ENCODE data around the gene LRRC15. TPM values are rescaled to one million over a fixed set of nuclear protein-coding genes. Genes with fewer than 3 reads are reported as not detected.

Gene LRRC15
- total and polyA plus RNA-seq, 2 experiments from 2014 or later, result 0.05 to 0.14 TPM

GRCh38 chr3:194350726-194351071 lies 18.8 kb downstream of the LRRC15 start:
- no peak overlapping the region for H3K27ac ChIP-seq (ENCODE audit: low read depth)
- Mint-ChIP-seq H3K4me1 (no peaks in the 10 kb centered on the region; the same call in 2 of the 3 replicates), H3K27me3 (ENCODE audit: insufficient read depth, low read depth, poor library complexity) (peaks cover 4% of the 10 kb centered on the region), H3K4me3 (no peak overlapping the region), H3K9me3 (no peaks in the 10 kb centered on the region), H3K27ac (no peak overlapping the region), H3K36me3 (ENCODE audit: low read depth) (no peaks in the 10 kb centered on the region)
- no peaks in the 10 kb centered on the region for H3F3A ChIP-seq (replicated peaks; ENCODE audit: low read depth)
- ATAC-seq (no peak), DNase-seq (ENCODE audit: low spot score) (no peak)
- no peak overlapping the region for H3K4me2 ChIP-seq
- no peaks in the 10 kb centered on the region for H3K9me2 ChIP-seq (ENCODE audit: insufficient read depth)
- H3K36me3 ChIP-seq (ENCODE audit: insufficient read depth), result no peaks in the 10 kb centered on the region
- H2AFZ ChIP-seq, result no peak overlapping the region; the same call in none of the 2 replicates
- no peak overlapping the region for H3K4me3 ChIP-seq
- no peaks in the 10 kb centered on the region for H3K79me2 ChIP-seq (replicated peaks; ENCODE audit: insufficient read depth)
- TF ChIP-seq STAT1 (IDR thresholded peaks at IDR 0.05; ENCODE audit: unreplicated experiment) (no peak), ETS1 (IDR thresholded peaks at IDR 0.05) (no peak), EZH2phosphoT487 (IDR thresholded peaks at IDR 0.05; ENCODE audit: unreplicated experiment) (no peak), EZH2 (IDR thresholded peaks at IDR 0.05; ENCODE audit: low read depth, unreplicated experiment) (no peak), NANOG (IDR thresholded peaks at IDR 0.05; ENCODE audit: borderline replicate concordance) (no peak), ZNF114 (CRISPR knock-in tag; IDR thresholded peaks at IDR 0.05) (no peak), ZNF462 (CRISPR knock-in tag; IDR thresholded peaks at IDR 0.05) (no peak)
- no peaks in the 10 kb centered on the region for H4K20me1 ChIP-seq (replicated peaks; ENCODE audit: insufficient read depth)
- no peaks in the 10 kb centered on the region for H3K27me3 ChIP-seq (ENCODE audit: insufficient read depth)
- H3K4me1 ChIP-seq (ENCODE audit: insufficient read depth), result no peaks in the 10 kb centered on the region
